K562 (cell line): ENCODE measurements around the gene SH3BP5L. TPM values are rescaled to one million over a fixed set of nuclear protein-coding genes. Genes with fewer than 3 reads are reported as not detected.

ENCODE experiments used
- FOXJ3 ChIP-seq: sonication (generic); formaldehyde crosslinking; IDR thresholded peaks from 2 replicates; pipeline ENCODE4 v1.4.0; 2020; ENCODE audit warnings: mild to moderate bottlenecking, missing genetic modification reagents
- HSF4 ChIP-seq: fragments of 250-450 bp; sonication (Bioruptor Pico); IDR thresholded peaks from 2 replicates; pipeline ENCODE4 v2.1.2; 2022; ENCODE audit warnings: mild to moderate bottlenecking, moderate library complexity, borderline replicate concordance
- NCOA2 ChIP-seq, 2 experiments: fragments of 450-650 bp; IDR thresholded peaks; 2 replicates each; pipeline ENCODE4 v1.6.1; 2018; ENCODE audit warnings: mild to moderate bottlenecking in 2 of 2, moderate library complexity in 1 of 2; ENCODE audit not compliant: partially characterized antibody in 2 of 2
- POLR2AphosphoS5 ChIP-seq: IDR thresholded peaks from 2 replicates; pipeline ENCODE4 v1.6.1; 2011; ENCODE audit warnings: mild to moderate bottlenecking, low read depth, low read length, moderate library complexity; ENCODE audit not compliant: control insufficient read depth, insufficient read depth
- RBM14 ChIP-seq: fragments of 200-400 bp; formaldehyde crosslinking; IDR thresholded peaks from 2 replicates; pipeline ENCODE4 v1.6.1; 2018; ENCODE audit warnings: low read depth, mild to moderate bottlenecking, low read length, moderate library complexity, borderline replicate concordance; ENCODE audit not compliant: insufficient read depth
- RFX5 ChIP-seq: IDR thresholded peaks from 2 replicates; pipeline ENCODE4 v1.6.1; 2011; ENCODE audit warnings: low read depth, mild to moderate bottlenecking, improper control_type of control experiment, low read length
- ZBTB17 ChIP-seq: fragments of 450-650 bp; formaldehyde crosslinking; IDR thresholded peaks from 2 replicates; pipeline ENCODE4 v1.4.0; 2020; ENCODE audit warnings: mild to moderate bottlenecking
- ZNF707 ChIP-seq: fragments of 250-450 bp; sonication (Bioruptor Pico); conservative IDR thresholded peaks from 2 replicates; pipeline ENCODE4 v1.8.0; 2022; ENCODE audit warnings: inconsistent platforms, mild to moderate bottlenecking, moderate library complexity
- polyA plus RNA-seq, 8 experiments: library from polyadenylated mRNA; depleted of rRNA in 4 of 8; stranded (reverse) in 5 of 8; unstranded in 3 of 8; fragments of >200 nt; fragmentation: Nextera tagmentation in 2 of 8; fragmentation: Illumina TruSeq in 1 of 8; extraction: Ambion mirVana in 2 of 8; extraction: Trizol in 1 of 8; gene quantifications; 2 replicates each; pipeline versions ENCODE4 v1.2.1 to v1.2.3, GENCODE V29; 2011 to 2014; ENCODE audit warnings: inconsistent platforms in 1 of 8, missing spikeins in 1 of 8
- total RNA-seq, 7 experiments: library from RNA; depleted of rRNA in 6 of 7; stranded (reverse); fragments of >200 nt in 6 of 7; fragmentation: Illumina TruSeq in 2 of 7; extraction: Trizol in 2 of 7; gene quantifications; 2 replicates each; pipeline versions ENCODE4 v1.2.1 to v1.2.3, GENCODE V29; 2011 to 2021; ENCODE audit warnings: low replicate concordance in 1 of 7
- TF ChIP-seq, protein P1 (sequence below): fragments of 450-650 bp; IDR thresholded peaks from 2 replicates; pipeline ENCODE4 v1.6.1; 2016; ENCODE audit warnings: mild to moderate bottlenecking, moderate library complexity
- TF ChIP-seq, protein P2 (sequence below): conservative IDR thresholded peaks from 2 replicates; pipeline ENCODE4 v1.6.1; 2011; ENCODE audit warnings: low read depth, mild to moderate bottlenecking, low read length; ENCODE audit not compliant: control insufficient read depth
- TF ChIP-seq, protein P3 (sequence below): fragments of 450-650 bp; IDR thresholded peaks from 2 replicates; pipeline ENCODE4 v1.6.1; 2016
- TF ChIP-seq, protein P4 (sequence below): fragments of 450-650 bp; formaldehyde crosslinking; IDR thresholded peaks from 2 replicates; pipeline ENCODE4 v1.4.0; 2022; ENCODE audit warnings: missing genetic modification characterization

Gene SH3BP5L
- total and polyA plus RNA-seq, 9 of the 15 experiments (the other 6 are each of a cell fraction or from before 2014, with no cell fraction given): 1.9 to 26.5 (median 15.8) TPM

DNA sequence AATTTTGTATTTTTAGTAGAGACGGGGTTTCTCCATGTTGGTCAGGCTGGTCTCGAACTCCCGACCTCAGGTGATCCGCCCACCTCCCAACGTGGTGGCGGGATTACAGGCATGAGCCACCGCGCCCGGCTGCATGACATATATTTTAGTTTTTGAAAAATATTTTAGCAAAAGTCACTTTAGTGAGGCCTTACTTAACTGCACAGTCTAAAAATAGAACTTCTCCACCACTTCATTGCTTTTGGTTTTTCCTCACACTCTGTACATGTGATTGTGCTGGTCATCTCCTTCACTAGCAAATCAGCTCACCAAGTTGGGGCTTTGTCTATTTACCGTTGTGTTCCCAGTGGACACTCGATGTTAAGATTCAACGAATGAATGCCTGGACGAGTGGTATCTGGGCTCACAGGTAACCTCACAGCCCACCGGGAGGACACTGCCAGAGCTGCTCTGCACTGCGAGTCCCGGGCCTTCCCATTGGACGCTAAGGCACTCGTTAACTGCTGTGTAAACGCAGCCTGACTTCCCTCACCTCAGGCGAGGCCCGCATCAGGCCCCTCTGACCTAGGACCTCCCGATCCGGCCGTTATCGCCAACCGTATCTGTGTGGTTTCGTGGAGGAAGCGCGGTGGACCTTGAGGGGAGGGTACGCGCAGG lies 47.2 kb upstream of the SH3BP5L start (continued):
- TF ChIP-seq, protein P1, sequence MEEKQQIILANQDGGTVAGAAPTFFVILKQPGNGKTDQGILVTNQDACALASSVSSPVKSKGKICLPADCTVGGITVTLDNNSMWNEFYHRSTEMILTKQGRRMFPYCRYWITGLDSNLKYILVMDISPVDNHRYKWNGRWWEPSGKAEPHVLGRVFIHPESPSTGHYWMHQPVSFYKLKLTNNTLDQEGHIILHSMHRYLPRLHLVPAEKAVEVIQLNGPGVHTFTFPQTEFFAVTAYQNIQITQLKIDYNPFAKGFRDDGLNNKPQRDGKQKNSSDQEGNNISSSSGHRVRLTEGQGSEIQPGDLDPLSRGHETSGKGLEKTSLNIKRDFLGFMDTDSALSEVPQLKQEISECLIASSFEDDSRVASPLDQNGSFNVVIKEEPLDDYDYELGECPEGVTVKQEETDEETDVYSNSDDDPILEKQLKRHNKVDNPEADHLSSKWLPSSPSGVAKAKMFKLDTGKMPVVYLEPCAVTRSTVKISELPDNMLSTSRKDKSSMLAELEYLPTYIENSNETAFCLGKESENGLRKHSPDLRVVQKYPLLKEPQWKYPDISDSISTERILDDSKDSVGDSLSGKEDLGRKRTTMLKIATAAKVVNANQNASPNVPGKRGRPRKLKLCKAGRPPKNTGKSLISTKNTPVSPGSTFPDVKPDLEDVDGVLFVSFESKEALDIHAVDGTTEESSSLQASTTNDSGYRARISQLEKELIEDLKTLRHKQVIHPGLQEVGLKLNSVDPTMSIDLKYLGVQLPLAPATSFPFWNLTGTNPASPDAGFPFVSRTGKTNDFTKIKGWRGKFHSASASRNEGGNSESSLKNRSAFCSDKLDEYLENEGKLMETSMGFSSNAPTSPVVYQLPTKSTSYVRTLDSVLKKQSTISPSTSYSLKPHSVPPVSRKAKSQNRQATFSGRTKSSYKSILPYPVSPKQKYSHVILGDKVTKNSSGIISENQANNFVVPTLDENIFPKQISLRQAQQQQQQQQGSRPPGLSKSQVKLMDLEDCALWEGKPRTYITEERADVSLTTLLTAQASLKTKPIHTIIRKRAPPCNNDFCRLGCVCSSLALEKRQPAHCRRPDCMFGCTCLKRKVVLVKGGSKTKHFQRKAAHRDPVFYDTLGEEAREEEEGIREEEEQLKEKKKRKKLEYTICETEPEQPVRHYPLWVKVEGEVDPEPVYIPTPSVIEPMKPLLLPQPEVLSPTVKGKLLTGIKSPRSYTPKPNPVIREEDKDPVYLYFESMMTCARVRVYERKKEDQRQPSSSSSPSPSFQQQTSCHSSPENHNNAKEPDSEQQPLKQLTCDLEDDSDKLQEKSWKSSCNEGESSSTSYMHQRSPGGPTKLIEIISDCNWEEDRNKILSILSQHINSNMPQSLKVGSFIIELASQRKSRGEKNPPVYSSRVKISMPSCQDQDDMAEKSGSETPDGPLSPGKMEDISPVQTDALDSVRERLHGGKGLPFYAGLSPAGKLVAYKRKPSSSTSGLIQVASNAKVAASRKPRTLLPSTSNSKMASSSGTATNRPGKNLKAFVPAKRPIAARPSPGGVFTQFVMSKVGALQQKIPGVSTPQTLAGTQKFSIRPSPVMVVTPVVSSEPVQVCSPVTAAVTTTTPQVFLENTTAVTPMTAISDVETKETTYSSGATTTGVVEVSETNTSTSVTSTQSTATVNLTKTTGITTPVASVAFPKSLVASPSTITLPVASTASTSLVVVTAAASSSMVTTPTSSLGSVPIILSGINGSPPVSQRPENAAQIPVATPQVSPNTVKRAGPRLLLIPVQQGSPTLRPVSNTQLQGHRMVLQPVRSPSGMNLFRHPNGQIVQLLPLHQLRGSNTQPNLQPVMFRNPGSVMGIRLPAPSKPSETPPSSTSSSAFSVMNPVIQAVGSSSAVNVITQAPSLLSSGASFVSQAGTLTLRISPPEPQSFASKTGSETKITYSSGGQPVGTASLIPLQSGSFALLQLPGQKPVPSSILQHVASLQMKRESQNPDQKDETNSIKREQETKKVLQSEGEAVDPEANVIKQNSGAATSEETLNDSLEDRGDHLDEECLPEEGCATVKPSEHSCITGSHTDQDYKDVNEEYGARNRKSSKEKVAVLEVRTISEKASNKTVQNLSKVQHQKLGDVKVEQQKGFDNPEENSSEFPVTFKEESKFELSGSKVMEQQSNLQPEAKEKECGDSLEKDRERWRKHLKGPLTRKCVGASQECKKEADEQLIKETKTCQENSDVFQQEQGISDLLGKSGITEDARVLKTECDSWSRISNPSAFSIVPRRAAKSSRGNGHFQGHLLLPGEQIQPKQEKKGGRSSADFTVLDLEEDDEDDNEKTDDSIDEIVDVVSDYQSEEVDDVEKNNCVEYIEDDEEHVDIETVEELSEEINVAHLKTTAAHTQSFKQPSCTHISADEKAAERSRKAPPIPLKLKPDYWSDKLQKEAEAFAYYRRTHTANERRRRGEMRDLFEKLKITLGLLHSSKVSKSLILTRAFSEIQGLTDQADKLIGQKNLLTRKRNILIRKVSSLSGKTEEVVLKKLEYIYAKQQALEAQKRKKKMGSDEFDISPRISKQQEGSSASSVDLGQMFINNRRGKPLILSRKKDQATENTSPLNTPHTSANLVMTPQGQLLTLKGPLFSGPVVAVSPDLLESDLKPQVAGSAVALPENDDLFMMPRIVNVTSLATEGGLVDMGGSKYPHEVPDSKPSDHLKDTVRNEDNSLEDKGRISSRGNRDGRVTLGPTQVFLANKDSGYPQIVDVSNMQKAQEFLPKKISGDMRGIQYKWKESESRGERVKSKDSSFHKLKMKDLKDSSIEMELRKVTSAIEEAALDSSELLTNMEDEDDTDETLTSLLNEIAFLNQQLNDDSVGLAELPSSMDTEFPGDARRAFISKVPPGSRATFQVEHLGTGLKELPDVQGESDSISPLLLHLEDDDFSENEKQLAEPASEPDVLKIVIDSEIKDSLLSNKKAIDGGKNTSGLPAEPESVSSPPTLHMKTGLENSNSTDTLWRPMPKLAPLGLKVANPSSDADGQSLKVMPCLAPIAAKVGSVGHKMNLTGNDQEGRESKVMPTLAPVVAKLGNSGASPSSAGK: peak; percentile 83
- no peak for TF ChIP-seq ZBTB17 (CRISPR knock-in tag)
- TF ChIP-seq, protein P2, sequence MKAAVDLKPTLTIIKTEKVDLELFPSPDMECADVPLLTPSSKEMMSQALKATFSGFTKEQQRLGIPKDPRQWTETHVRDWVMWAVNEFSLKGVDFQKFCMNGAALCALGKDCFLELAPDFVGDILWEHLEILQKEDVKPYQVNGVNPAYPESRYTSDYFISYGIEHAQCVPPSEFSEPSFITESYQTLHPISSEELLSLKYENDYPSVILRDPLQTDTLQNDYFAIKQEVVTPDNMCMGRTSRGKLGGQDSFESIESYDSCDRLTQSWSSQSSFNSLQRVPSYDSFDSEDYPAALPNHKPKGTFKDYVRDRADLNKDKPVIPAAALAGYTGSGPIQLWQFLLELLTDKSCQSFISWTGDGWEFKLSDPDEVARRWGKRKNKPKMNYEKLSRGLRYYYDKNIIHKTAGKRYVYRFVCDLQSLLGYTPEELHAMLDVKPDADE: no peak; the same call in 1 of the 2 replicates
- no peak; the same call in 1 of the 2 replicates for TF ChIP-seq POLR2AphosphoS5
- no peak for TF ChIP-seq FOXJ3
- TF ChIP-seq, protein P3, sequence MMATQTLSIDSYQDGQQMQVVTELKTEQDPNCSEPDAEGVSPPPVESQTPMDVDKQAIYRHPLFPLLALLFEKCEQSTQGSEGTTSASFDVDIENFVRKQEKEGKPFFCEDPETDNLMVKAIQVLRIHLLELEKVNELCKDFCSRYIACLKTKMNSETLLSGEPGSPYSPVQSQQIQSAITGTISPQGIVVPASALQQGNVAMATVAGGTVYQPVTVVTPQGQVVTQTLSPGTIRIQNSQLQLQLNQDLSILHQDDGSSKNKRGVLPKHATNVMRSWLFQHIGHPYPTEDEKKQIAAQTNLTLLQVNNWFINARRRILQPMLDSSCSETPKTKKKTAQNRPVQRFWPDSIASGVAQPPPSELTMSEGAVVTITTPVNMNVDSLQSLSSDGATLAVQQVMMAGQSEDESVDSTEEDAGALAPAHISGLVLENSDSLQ: no peak
- no peak for TF ChIP-seq RBM14
- TF ChIP-seq ZNF707 (CRISPR knock-in tag): no peak
- no peak for TF ChIP-seq RFX5
- TF ChIP-seq, protein P4, sequence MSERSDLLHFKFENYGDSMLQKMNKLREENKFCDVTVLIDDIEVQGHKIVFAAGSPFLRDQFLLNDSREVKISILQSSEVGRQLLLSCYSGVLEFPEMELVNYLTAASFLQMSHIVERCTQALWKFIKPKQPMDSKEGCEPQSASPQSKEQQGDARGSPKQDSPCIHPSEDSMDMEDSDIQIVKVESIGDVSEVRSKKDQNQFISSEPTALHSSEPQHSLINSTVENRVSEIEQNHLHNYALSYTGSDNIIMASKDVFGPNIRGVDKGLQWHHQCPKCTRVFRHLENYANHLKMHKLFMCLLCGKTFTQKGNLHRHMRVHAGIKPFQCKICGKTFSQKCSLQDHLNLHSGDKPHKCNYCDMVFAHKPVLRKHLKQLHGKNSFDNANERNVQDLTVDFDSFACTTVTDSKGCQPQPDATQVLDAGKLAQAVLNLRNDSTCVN (CRISPR knock-in tag): no peak
- peak; percentile 43; the same call in 1 of the 2 replicates for TF ChIP-seq HSF4 (CRISPR knock-in tag)
- no peak for TF ChIP-seq NCOA2 (IDR thresholded peaks at IDR 0.05; ENCODE audit: partially characterized antibody in 2 of 2)
